ENCODE data around the gene ANKRD22.
A peak's percentile ranks its signal among the peaks of the same experiment; 100 is the strongest.

The ANKRD22 gene

DNA sequence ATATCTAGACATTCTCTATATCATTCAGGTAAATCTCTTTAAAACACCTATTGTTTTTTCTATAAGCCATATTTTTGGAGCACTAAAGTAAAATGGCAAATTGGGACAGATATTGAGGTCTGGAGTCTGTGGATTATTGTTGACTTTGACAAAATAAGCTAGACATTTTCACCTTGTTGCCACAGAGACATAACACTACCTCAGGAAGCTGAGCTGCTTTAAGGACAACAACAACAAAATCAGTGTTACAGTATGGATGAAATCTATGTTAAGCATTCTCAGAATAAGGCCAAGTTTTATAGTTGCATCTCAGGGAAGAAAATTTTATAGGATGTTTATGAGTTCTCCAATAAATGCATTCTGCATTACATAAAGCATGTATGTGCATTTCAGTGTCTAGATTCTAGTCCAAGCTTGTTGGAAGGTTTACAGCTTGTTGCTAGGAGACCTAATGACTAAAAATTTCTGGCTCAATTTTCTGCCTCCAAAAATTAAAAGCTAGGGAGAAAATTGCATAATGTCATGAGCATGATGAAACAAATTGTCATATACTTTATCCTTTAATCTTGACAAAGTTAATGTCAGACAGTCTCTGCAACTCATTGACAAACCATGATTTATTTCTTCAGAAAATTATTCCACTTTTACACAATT lies 30.8 kb downstream of the ANKRD22 start:
- DNase-seq (ENCODE audit: low spot score): no peak
- TF ChIP-seq, protein P1, sequence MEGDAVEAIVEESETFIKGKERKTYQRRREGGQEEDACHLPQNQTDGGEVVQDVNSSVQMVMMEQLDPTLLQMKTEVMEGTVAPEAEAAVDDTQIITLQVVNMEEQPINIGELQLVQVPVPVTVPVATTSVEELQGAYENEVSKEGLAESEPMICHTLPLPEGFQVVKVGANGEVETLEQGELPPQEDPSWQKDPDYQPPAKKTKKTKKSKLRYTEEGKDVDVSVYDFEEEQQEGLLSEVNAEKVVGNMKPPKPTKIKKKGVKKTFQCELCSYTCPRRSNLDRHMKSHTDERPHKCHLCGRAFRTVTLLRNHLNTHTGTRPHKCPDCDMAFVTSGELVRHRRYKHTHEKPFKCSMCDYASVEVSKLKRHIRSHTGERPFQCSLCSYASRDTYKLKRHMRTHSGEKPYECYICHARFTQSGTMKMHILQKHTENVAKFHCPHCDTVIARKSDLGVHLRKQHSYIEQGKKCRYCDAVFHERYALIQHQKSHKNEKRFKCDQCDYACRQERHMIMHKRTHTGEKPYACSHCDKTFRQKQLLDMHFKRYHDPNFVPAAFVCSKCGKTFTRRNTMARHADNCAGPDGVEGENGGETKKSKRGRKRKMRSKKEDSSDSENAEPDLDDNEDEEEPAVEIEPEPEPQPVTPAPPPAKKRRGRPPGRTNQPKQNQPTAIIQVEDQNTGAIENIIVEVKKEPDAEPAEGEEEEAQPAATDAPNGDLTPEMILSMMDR (IDR thresholded peaks at IDR 0.05; ENCODE audit: extremely low read depth, insufficient read depth, missing control alignments): no peak
- in situ Hi-C loops (cut with MboI; ENCODE audit: low pct_unique_long_range_greater_than_20kb, low sequenced_read_pairs, unreplicated experiment): loop anchor here (25.0 kb wide), 1 partner anchor 259 kb away; no protein-coding TSS in a partner anchor

DNA sequence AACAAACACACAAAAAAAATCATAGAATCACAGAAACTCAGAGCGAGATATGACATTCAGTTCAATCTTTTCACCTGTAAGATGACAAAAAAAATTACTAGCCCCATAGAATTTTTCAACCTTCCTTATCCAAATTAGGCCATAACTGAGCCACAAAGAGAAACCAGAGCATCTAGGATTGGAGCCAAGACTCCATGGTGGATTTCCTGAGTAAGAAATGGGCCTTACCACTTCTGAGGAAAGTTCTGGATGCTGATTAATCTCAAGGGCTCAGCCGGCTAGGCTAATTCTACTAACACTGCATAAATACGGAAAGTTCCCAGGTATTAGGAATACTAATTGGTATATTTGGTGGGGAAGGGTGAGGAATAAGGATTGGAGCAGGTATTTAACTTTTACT lies 32.4 kb downstream of the ANKRD22 start:
- in situ Hi-C loops (cut with MboI; ENCODE audit: low pct_unique_long_range_greater_than_20kb, low sequenced_read_pairs, unreplicated experiment): loop anchor here (25.0 kb wide), 1 partner anchor 257 kb away; no protein-coding TSS in a partner anchor
- DNase-seq (ENCODE audit: low spot score): no peak
- TF ChIP-seq, protein P1 (IDR thresholded peaks at IDR 0.05; ENCODE audit: extremely low read depth, insufficient read depth, missing control alignments): no peak

DNA sequence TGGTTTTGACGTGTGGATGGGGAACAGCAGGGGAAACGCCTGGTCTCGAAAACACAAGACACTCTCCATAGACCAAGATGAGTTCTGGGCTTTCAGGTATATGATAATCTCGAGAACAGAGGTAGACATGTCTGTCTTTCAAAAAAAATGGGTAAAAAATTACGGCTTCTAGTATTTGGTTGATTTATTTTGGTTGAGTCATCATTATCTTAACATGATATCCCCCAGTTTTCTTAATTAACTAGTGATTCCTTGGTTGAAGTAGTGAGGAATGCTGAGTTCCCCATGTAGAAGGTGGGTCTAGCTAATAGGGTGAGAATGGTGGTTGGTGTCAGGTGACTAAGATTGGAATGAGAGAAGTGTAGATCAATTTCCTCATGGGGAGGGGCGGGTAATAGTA lies 38.4 kb downstream of the ANKRD22 start:
- TF ChIP-seq, protein P1 (IDR thresholded peaks at IDR 0.05; ENCODE audit: extremely low read depth, insufficient read depth, missing control alignments): no peak
- DNase-seq (ENCODE audit: low spot score): no peak
- in situ Hi-C loops (cut with MboI; ENCODE audit: low pct_unique_long_range_greater_than_20kb, low sequenced_read_pairs, unreplicated experiment): loop anchor here (25.0 kb wide), 1 partner anchor 251 kb away; no protein-coding TSS in a partner anchor

DNA sequence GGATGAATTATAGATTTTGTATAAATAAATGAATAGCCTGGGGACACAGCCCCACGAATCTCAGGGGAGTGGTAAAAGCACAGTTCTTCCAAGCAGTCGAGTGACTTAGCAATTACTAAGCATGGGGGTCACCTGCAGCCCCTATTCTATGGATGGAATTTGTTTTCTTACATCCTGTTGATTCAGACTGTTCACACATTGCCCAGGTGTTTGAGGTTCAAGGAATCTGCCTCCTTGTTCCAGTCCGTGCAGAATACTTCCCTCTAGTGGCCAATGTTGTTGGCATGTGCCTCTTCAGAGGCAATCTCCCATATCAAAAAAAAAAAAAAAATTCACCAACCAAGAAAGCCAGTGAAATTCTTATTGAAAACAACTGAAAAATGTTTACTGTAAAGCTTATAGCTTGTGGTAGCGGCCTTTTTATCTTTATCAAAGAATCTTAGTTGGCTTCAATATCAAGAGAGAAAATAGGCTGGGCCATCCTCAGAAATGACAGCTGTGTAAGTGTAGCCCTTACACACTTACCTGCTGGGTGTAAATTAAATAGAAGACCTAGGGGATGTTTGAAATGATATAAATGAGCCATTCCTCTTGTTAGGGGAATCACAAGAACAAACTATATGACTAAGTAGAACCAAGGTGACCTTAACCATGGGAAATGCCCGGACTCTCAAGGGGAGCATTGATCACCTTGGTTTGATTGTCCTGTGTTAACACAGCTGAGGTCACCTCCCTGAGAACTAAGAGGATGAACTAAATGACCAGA lies 41.3 kb downstream of the ANKRD22 start:
- TF ChIP-seq, protein P1 (IDR thresholded peaks at IDR 0.05; ENCODE audit: extremely low read depth, insufficient read depth, missing control alignments): peak; percentile 70
- DNase-seq (ENCODE audit: low spot score): peak; percentile 27
- in situ Hi-C loops (cut with MboI; ENCODE audit: low pct_unique_long_range_greater_than_20kb, low sequenced_read_pairs, unreplicated experiment): loop anchor here (25.0 kb wide), 1 partner anchor 248 kb away; no protein-coding TSS in a partner anchor

DNA sequence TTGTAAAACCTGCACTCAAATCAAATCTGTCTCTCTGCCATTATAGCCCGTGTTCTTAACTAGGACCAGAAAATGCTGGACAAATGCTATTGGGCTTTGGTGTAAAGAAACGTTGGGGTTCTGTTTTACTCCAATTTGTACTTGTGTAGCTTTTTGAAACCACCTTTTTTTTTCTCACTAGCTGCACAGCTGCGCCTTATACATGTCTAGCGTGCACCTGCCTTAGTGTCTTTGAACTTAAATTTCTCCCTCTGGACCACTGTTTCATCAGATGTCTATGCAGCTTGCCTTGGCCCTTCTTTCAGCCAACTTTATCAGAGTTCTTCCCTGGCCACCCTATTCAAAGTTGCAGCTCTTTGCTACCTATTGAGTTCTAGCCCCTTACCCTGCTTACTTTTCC lies 42.0 kb downstream of the ANKRD22 start:
- TF ChIP-seq, protein P1 (IDR thresholded peaks at IDR 0.05; ENCODE audit: extremely low read depth, insufficient read depth, missing control alignments): no peak
- in situ Hi-C loops (cut with MboI; ENCODE audit: low pct_unique_long_range_greater_than_20kb, low sequenced_read_pairs, unreplicated experiment): loop anchor here (10.0 to 25.0 kb wide), 2 partner anchors 125 to 247 kb away; no protein-coding TSS in a partner anchor
- no peak for DNase-seq (ENCODE audit: low spot score)

DNA sequence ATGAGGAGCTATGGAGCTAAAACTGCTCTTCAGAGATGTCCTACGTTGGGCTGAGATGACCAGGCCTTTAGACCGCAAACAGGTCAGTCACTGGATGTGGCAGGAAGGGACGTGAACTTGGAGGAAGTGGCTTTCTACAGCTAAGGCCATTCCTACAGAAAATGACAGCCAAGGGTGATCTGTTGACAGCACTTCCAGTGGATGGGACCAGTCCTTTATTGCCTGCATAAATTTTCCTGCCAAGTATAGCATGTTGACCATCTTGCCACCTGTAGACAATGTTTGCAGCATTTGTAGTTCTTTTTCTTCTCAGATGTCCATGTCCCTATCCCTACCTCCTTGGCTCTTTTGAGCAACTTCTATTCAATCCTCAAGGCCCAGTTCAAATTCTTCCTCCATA lies 45.7 kb downstream of the ANKRD22 start:
- no peak for DNase-seq (ENCODE audit: low spot score)
- TF ChIP-seq, protein P1 (IDR thresholded peaks at IDR 0.05; ENCODE audit: extremely low read depth, insufficient read depth, missing control alignments): no peak
- in situ Hi-C loops (cut with MboI; ENCODE audit: low pct_unique_long_range_greater_than_20kb, low sequenced_read_pairs, unreplicated experiment): loop anchor here (10.0 to 25.0 kb wide), 2 partner anchors 121 to 244 kb away; no protein-coding TSS in a partner anchor

All from GM13977 (cell line).